Heart right ventricle (tissue), 16 donors: Measurements from ENCODE around the gene CHSY1. TPM values are rescaled to one million over a fixed set of nuclear protein-coding genes. Genes with fewer than 3 reads are reported as not detected.

Experiments used
- ATAC-seq, 8 donors: fragments of 200-7000 bp; cut with Tn5 transposase; one replicate each; pipeline ENCODE4 v1.9.1; 2020; ENCODE audit warnings: mild to moderate bottlenecking in 8 of 8, moderate library complexity in 8 of 8, moderate number of reproducible peaks in 1 of 8
- DNase-seq, 2 donors: peaks; one replicate each; pipeline ENCODE4 v3.0.0-alpha.2; 2020
- H3K27ac ChIP-seq, 10 donors: fragments of 200-600 bp; sonication (generic) in 2 of 10; one replicate each; pipeline versions ENCODE4 v1.5.0 to v1.8.0; 2020 to 2022; ENCODE audit warnings: mild to moderate bottlenecking in 3 of 10
- H3K27me3 ChIP-seq, 7 donors: fragments of 200-600 bp; one replicate each; pipeline ENCODE4 v1.8.0; 2021 to 2022; ENCODE audit warnings: mild to moderate bottlenecking in 2 of 7
- H3K36me3 ChIP-seq, 9 donors: fragments of 200-600 bp; sonication (generic) in 1 of 9; one replicate each; pipeline versions ENCODE4 v1.5.0 to v1.8.0; 2020 to 2022; ENCODE audit warnings: mild to moderate bottlenecking in 2 of 9
- H3K4me1 ChIP-seq, 9 donors: fragments of 200-600 bp; sonication (generic) in 1 of 9; one replicate each; pipeline versions ENCODE4 v1.5.0 to v1.8.0; 2020 to 2022; ENCODE audit warnings: mild to moderate bottlenecking in 4 of 9
- H3K4me3 ChIP-seq, 10 donors: fragments of 200-600 bp; sonication (generic) in 2 of 10; one replicate each; pipeline versions ENCODE4 v1.5.0 to v1.8.0; 2020 to 2022; ENCODE audit warnings: mild to moderate bottlenecking in 7 of 10, moderate library complexity in 2 of 10
- H3K9me3 ChIP-seq, 11 donors: fragments of 200-600 bp in 10 of 11; sonication (generic) in 2 of 11; one replicate each; pipeline versions ENCODE4 v1.5.0 to v1.8.0; 2013 to 2022; ENCODE audit warnings: mild to moderate bottlenecking in 2 of 11, control low read depth in 1 of 11, moderate library complexity in 1 of 11
- WGBS, 2 donors: extraction: QIAGEN DNeasy Blood & Tissue Kit; methylation state at CpG; one replicate each; pipeline ENCODE4 v1.1.7; 2013; ENCODE audit warnings: inconsistent platforms in 1 of 2; 5-methylcytosine and 5-hydroxymethylcytosine counted together
- intact Hi-C, 10 donors: fragments of 100-400 bp; cut with DNase I; formaldehyde crosslinking; loops; one replicate each; pipeline versions ENCODE4 v1.11.1 to v1.14.2; 2022
- polyA plus RNA-seq, 2 donors: library from polyadenylated mRNA; stranded (reverse); fragments of 200-250 nt; gene quantifications; one replicate each; pipeline ENCODE4 v1.2.3, GENCODE V29; 2013
- total RNA-seq, 10 donors: library from RNA; stranded (reverse); fragmentation: NEBNext Ultra II Directional in 3 of 10; extraction: Animal tissue kit (Norgen Biotek cat#: 25700) in 3 of 10; gene quantifications; one replicate each; pipeline versions ENCODE4 v1.2.1 to v1.2.4, GENCODE V29; 2021 to 2023
- TF ChIP-seq, protein P1 (sequence below), 9 donors: fragments of 200-600 bp; sonication (generic) in 2 of 9; IDR thresholded peaks; one replicate each; pipeline versions ENCODE4 v1.5.0 to v1.8.0; 2021 to 2022; ENCODE audit warnings: antibody characterized with exemption in 9 of 9, mild to moderate bottlenecking in 5 of 9, moderate library complexity in 1 of 9
- donor health status: Arrhythmogenic right ventricular cardiomyopathy.
- donor health status: ischemic (EF 13 %, LVEDD 7.1; RV severe dilation, severe dysfunction).
- donor health status: healthy with polysubstance abuse.
- donor health status: DM: no; HTN: yes; CAD: no.
- donor health status: DM: no; HTN: no; CAD: no.
- donor health status: ischemic (EF 25% LVEDD 6.9; RV normal size, moderate dysfunction).
- donor health status: ischemic (EF 25% LVEDD 5.7; RV mildly dilated, moderate dysfunction).
- donor health status: healthy.
- donor health status: DM: yes; HTN: yes; CAD: no.
- donor health status: Ischemic cardiomyopathy.
- donor health status: ischemic (EF 35%, LVEDD 5.7; RV mildly dilated, moderate dysfunction).
- donor health status: nonischemic (EF 11% LVEDD 7.7; RV severe dilation, severe dysfunction).
- donor health status: DM: yes; HTN: yes; CAD: no.
- donor health status: PGD.
- donor health status: ischemic (EF 29% LVEDD 5.4; RV normal size, mild dysfunction).
- donor health status: nonischemic (EF 23%, LVEDD 6.1; RV moderate dilation, normal function).

The CHSY1 gene
- total and polyA plus RNA-seq, 12 donors: 6.9 to 35.1 (median 14.6) TPM

DNA sequence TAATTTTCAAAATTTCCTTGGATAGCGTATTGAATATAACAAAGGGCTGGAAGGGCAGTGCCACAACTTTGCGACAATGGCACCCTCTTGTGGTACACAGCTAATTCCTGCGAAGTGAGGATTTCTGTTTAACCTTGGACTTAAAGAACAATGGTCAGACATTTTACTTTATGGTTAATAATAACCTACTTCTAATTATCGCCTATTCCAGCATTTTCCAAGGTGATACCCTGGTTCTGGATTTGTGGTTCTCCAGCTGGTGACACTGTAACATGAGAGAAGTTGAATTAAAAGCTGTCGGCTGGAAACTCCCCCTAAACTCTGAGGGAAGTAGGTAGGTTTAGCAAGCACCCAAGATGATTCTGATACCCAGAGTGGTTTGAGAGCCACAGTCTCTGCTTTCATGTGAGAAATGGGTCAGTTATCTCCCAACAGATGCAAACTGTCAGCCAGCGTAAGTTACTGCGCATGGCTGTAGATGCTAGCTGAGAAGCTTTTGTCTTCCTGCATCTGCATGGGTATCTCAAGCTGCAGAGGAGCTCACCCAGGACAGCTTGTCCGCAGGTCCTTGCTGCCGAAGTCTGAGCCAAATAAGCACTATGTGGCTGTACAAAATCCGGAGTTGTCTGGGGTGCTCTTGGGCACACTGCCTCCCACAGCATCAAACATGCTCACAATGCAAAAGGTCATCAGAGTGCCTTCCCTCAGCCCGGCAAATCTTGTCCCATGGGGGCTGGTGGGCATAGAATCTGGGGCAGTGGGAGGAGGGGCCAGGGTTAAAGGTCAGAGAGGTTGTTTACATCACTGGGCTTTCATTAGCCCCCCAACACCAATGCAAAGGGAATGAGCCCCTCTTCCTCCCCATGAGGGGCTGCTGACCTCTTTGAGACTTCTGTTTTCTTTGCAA lies 6.6 kb upstream of the CHSY1 start:
- intact Hi-C loops: loop anchor here (1.0 to 10.0 kb wide), 12 partner anchors 134 to 634 kb away; partner anchors contain the start of gene LRRK1 (in 2 of the 10)
- peak in 7 of 8 donors; percentile 43 to 78 (median 67) for ATAC-seq

DNA sequence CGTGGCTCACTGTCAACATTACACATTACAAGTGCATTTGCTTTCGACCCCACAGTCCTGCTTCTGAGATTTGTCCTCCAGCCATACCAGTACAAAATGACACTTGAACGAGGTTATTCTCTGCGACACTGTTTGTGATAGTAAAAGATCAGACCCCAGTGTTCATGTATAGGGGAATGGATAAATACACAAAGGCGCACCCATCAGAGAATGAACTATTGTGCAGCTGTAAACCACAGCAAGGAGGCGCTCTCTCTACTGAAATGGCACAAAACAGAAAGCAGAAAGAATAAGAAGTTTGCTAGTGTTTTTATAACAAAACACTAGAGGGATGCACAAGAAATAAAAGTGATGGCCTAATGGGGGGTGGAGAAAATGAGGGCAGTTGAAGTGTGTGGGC lies 4.9 kb upstream of the CHSY1 start:
- H3K9me3 ChIP-seq: no peaks in the 10 kb centered on the region
- DNase-seq: no peak
- H3K36me3 ChIP-seq: no peaks in the 10 kb centered on the region
- H3K4me1 ChIP-seq: peaks cover 0 to 35% (median 30%) of the 10 kb centered on the region in 9 donors
- H3K4me3 ChIP-seq: no peak overlapping the region
- 88% methylated on average over 6 of the region's 6 CpGs for WGBS, 2 donors
- no peak overlapping the region for H3K27ac ChIP-seq
- no peak for ATAC-seq
- intact Hi-C loops: loop anchor here in 8 of 10 donors (2.0 to 10.0 kb wide), 8 partner anchors 132 to 632 kb away; partner anchors contain the start of gene LRRK1 (in 2 of the 8)
- no peaks in the 10 kb centered on the region for H3K27me3 ChIP-seq
- TF ChIP-seq, protein P1, sequence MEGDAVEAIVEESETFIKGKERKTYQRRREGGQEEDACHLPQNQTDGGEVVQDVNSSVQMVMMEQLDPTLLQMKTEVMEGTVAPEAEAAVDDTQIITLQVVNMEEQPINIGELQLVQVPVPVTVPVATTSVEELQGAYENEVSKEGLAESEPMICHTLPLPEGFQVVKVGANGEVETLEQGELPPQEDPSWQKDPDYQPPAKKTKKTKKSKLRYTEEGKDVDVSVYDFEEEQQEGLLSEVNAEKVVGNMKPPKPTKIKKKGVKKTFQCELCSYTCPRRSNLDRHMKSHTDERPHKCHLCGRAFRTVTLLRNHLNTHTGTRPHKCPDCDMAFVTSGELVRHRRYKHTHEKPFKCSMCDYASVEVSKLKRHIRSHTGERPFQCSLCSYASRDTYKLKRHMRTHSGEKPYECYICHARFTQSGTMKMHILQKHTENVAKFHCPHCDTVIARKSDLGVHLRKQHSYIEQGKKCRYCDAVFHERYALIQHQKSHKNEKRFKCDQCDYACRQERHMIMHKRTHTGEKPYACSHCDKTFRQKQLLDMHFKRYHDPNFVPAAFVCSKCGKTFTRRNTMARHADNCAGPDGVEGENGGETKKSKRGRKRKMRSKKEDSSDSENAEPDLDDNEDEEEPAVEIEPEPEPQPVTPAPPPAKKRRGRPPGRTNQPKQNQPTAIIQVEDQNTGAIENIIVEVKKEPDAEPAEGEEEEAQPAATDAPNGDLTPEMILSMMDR (IDR thresholded peaks at IDR 0.05): peak in 4 of 9 donors; percentile 7 to 30 (median 16)

More for the DNA sequence above, 6.6 kb upstream of the CHSY1 start:
- H3K9me3 ChIP-seq: no peaks in the 10 kb centered on the region
- DNase-seq: peak in 1 of 2 donors; percentile 75
- H3K4me1 ChIP-seq: peaks cover 0 to 26% (median 21%) of the 10 kb centered on the region in 9 donors
- 25 to 35% methylated on average over 11 of the region's 11 CpGs for WGBS, 2 donors
- TF ChIP-seq, protein P1 (IDR thresholded peaks at IDR 0.05): peak; percentile 71 to 97 (median 90)
- no peaks in the 10 kb centered on the region for H3K27me3 ChIP-seq
- no peak overlapping the region for H3K4me3 ChIP-seq
- H3K27ac ChIP-seq: no peak overlapping the region
- no peaks in the 10 kb centered on the region for H3K36me3 ChIP-seq

DNA sequence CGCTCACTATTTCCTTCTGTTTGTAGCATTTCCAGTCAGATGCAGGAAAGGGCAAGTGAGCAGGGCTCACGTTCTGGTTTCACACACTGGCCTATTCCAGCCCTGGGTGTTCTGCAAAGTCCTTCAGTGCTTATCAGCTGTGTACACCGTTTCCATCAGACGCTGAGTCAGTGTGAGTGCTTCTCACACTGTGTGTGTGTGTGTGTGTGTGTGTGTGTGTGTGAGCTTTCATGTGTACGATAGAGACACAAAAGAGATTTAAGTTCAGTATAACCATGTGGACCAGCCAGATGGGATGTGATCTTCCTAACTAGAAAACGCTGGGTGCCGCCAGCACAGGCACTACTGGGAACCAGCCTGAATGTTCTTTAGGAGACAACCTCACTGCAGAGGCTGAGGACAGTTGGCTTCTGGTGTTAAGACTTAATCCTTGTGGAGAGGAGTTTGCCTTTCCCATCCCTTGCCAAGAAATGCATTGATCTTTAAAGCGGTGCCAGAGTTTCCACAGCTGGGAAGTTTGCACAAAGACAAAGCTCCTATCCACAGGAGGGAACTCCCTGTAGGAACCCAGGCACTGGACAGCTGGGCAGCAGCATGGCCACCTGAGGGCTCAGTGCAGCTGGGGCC lies 3.9 kb upstream of the CHSY1 start:
- no peaks in the 10 kb centered on the region for H3K36me3 ChIP-seq
- peak in 6 of 8 donors; percentile 45 to 71 (median 58) for ATAC-seq
- H3K9me3 ChIP-seq: no peaks in the 10 kb centered on the region
- no peaks in the 10 kb centered on the region for H3K27me3 ChIP-seq
- H3K4me3 ChIP-seq: no peak overlapping the region
- H3K27ac ChIP-seq: peak overlapping the region in 3 of 10 donors; percentile 36 to 51 (median 37)
- peaks cover 0 to 37% (median 30%) of the 10 kb centered on the region in 9 donors for H3K4me1 ChIP-seq
- TF ChIP-seq, protein P1 (IDR thresholded peaks at IDR 0.05): no peak
- intact Hi-C loops: loop anchor here in 8 of 10 donors (1.0 to 10.0 kb wide), 10 partner anchors 131 to 631 kb away; partner anchors contain the start of gene LRRK1 (in 2 of the 8)
- 31 to 38% methylated on average over 8 of the region's 8 CpGs for WGBS, 2 donors
- peak in 1 of 2 donors; percentile 54 for DNase-seq

DNA sequence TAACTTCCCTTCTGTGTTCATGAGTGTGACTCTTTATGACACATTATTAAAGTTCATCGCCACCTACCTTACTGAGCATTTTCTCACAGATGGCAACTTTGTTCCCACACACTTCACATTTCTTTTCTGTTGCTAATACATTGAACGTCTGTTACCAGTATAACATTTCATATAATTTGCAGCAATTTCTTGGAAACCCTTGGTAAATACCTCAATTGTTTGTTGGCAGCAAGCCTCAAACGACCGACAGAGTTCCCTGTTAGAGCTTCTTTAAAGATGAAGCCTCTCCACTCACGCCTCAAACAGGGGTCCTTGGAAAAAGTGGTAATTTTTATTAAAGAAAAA lies 3.2 kb upstream of the CHSY1 start:
- ATAC-seq: no peak
- Histone ChIP-seq H3K4me1 (peaks cover 0 to 44% (median 36%) of the 10 kb centered on the region in 9 donors), H3K4me3 (no peak overlapping the region), H3K27ac (peak overlapping the region in 3 of 10 donors; percentile 36 to 51 (median 37)), H3K27me3 (no peaks in the 10 kb centered on the region), H3K9me3 (no peaks in the 10 kb centered on the region), H3K36me3 (no peaks in the 10 kb centered on the region)
- intact Hi-C loops: loop anchor here in 8 of 10 donors (1.0 to 10.0 kb wide), 9 partner anchors 130 to 630 kb away; partner anchors contain the start of gene LRRK1 (in 2 of the 8)
- TF ChIP-seq, protein P1 (IDR thresholded peaks at IDR 0.05): no peak
- WGBS, 2 donors: 72 to 81% methylated on average over 5 of the region's 5 CpGs
- DNase-seq: no peak
